22Rv1 (cell line): Measurements from ENCODE around the gene SMYD3.

Source experiments
- CTCF ChIP-seq: fragments of 450-650 bp; IDR thresholded peaks from 2 replicates; pipeline ENCODE4 v1.5.1; 2017; ENCODE audit warnings: mild to moderate bottlenecking
- ZFX ChIP-seq: fragments of 450-650 bp; IDR thresholded peaks from 2 replicates; pipeline ENCODE4 v1.6.1; 2017; ENCODE audit warnings: antibody characterized with exemption, borderline replicate concordance

GRCh38 chr1:245803666-245804037 lies 703.4 kb downstream of the SMYD3 start:
- TF ChIP-seq CTCF, result no peak
- no peak for TF ChIP-seq ZFX
